GM23248 (cell line): ENCODE results near the gene TEAD4. TPM values are rescaled to one million over a fixed set of nuclear protein-coding genes. Genes with fewer than 3 reads are reported as not detected.
A peak's percentile ranks its signal among the peaks of the same experiment; 100 is the strongest.

Source experiments
- DNase-seq: peaks from one replicate; pipeline ENCODE4 v3.0.0-alpha.2; 2015
- H2AFZ ChIP-seq: fragments of 200-600 bp; sonication (generic); 2 replicates; pipeline ENCODE4 v1.6.1; 2016; ENCODE audit warnings: antibody characterized with exemption
- H3F3A ChIP-seq: fragments of 200-600 bp; sonication (generic); 2 replicates; pipeline ENCODE4 v1.6.1; 2016; ENCODE audit warnings: mild to moderate bottlenecking, antibody characterized with exemption, mixed run types; ENCODE audit not compliant: insufficient read depth
- H3K27ac ChIP-seq: fragments of 200-600 bp; sonication (generic); 2 replicates; pipeline ENCODE4 v1.5.1; 2016; ENCODE audit warnings: mild to moderate bottlenecking
- H3K27me3 ChIP-seq: fragments of 200-600 bp; sonication (generic); replicated peaks from 2 replicates; pipeline ENCODE4 v1.6.1; 2016; ENCODE audit warnings: mild to moderate bottlenecking; ENCODE audit not compliant: insufficient read depth
- H3K36me3 ChIP-seq: fragments of 200-600 bp; sonication (generic); 2 replicates; pipeline ENCODE4 v1.6.1; 2016; ENCODE audit warnings: low read depth, mild to moderate bottlenecking
- H3K4me1 ChIP-seq: fragments of 200-600 bp; sonication (generic); 2 replicates; pipeline ENCODE4 v1.6.1; 2016; ENCODE audit warnings: mild to moderate bottlenecking; ENCODE audit not compliant: insufficient read depth
- H3K4me2 ChIP-seq: fragments of 200-600 bp; sonication (generic); one replicate; pipeline ENCODE4 v1.6.1; 2016; ENCODE audit warnings: mild to moderate bottlenecking; ENCODE audit not compliant: unreplicated experiment
- H3K4me3 ChIP-seq: fragments of 200-600 bp; sonication (generic); 2 replicates; pipeline ENCODE4 v1.5.1; 2016; ENCODE audit warnings: mild to moderate bottlenecking
- H3K79me2 ChIP-seq: fragments of 200-600 bp; sonication (generic); 2 replicates; pipeline ENCODE4 v1.6.1; 2016; ENCODE audit warnings: mild to moderate bottlenecking; ENCODE audit not compliant: insufficient read depth
- H3K9ac ChIP-seq: fragments of 200-600 bp; sonication (generic); 2 replicates; pipeline ENCODE4 v1.6.1; 2016; ENCODE audit warnings: mild to moderate bottlenecking
- H3K9me2 ChIP-seq: fragments of 200-600 bp; sonication (generic); 2 replicates; pipeline ENCODE4 v1.6.1; 2016; ENCODE audit warnings: mixed run types, mild to moderate bottlenecking, moderate library complexity; ENCODE audit not compliant: insufficient read depth
- H3K9me3 ChIP-seq: fragments of 200-600 bp; sonication (generic); one replicate; pipeline ENCODE4 v1.6.1; 2017; ENCODE audit warnings: low read depth
- H4K20me1 ChIP-seq: fragments of 200-600 bp; sonication (generic); 2 replicates; pipeline ENCODE4 v1.6.0; 2016; ENCODE audit not compliant: insufficient read depth
- EZH2 ChIP-seq: fragments of 200-600 bp; sonication (generic); IDR thresholded peaks from 2 replicates; pipeline ENCODE4 v1.6.1; 2018; ENCODE audit warnings: antibody characterized with exemption, mild to moderate bottlenecking; ENCODE audit not compliant: insufficient read depth, poor library complexity, severe bottlenecking
- EZH2phosphoT487 ChIP-seq: fragments of 200-600 bp; sonication (generic); IDR thresholded peaks from 2 replicates; pipeline ENCODE4 v1.6.1; 2018; ENCODE audit warnings: antibody characterized with exemption, moderate library complexity, mild to moderate bottlenecking, low read depth; ENCODE audit not compliant: insufficient read depth
- WGBS, 2 experiments: methylation state at CpG; one replicate each; pipeline ENCODE4 v1.1.6; 2015 to 2017; ENCODE audit warnings: low lambda C conversion rate in 2 of 2, low coverage in 1 of 2; ENCODE audit errors: missing lambda C conversion rate in 2 of 2; 5-methylcytosine and 5-hydroxymethylcytosine counted together
- in situ Hi-C: fragments of 300-500 bp; cut with MboI; formaldehyde crosslinking; loops from 2 replicates; pipeline ENCODE4 v1.15.0; 2020
- polyA plus RNA-seq: library from polyadenylated mRNA; unstranded; fragments of >200 nt; fragmentation: Nextera tagmentation; extraction: Ambion mirVana; gene quantifications from 2 replicates; pipeline ENCODE4 v1.2.1, GENCODE V29; 2016
- total RNA-seq: library from RNA; depleted of rRNA; stranded (reverse); fragments of >200 nt; shearing (Covaris generic); gene quantifications from 2 replicates; pipeline ENCODE4 v1.2.3, GENCODE V29; 2014

TEAD4 gene
- total and polyA plus RNA-seq, 2 experiments from 2014 or later = 13.6 to 13.8 TPM

GRCh38 chr12:3045989-3046388 lies 86.8 kb downstream of the TEAD4 start:
- no peak for DNase-seq
- Histone ChIP-seq H2AFZ (no peak overlapping the region), H3K9ac (no peak overlapping the region), H3K9me2 (no peaks in the 10 kb centered on the region), H3K4me2 (no peak overlapping the region), H3F3A (no peaks in the 10 kb centered on the region), H3K36me3 (no peaks in the 10 kb centered on the region), H3K27me3 (no peaks in the 10 kb centered on the region; the same call in 1 of the 2 replicates), H3K9me3 (no peaks in the 10 kb centered on the region), H3K79me2 (no peaks in the 10 kb centered on the region), H3K4me3 (no peak overlapping the region), H4K20me1 (no peaks in the 10 kb centered on the region), H3K4me1 (no peaks in the 10 kb centered on the region), H3K27ac (no peak overlapping the region)
- 63 to 65% methylated on average over 5 to 7 of the region's 7 CpGs for WGBS, 2 experiments
- TF ChIP-seq EZH2phosphoT487 (no peak), EZH2 (no peak)
- in situ Hi-C loops = no loop called here

GRCh38 chr12:3046441-3047200 lies 87.4 kb downstream of the TEAD4 start:
- Histone ChIP-seq H4K20me1 (no peaks in the 10 kb centered on the region), H3K27ac (no peak overlapping the region), H3K79me2 (no peaks in the 10 kb centered on the region), H3K4me2 (no peak overlapping the region), H3K9ac (no peak overlapping the region), H3K36me3 (no peaks in the 10 kb centered on the region), H3K4me1 (no peaks in the 10 kb centered on the region), H3F3A (no peaks in the 10 kb centered on the region), H3K9me3 (no peaks in the 10 kb centered on the region), H3K27me3 (no peaks in the 10 kb centered on the region; the same call in 1 of the 2 replicates), H3K4me3 (no peak overlapping the region), H2AFZ (no peak overlapping the region), H3K9me2 (no peaks in the 10 kb centered on the region)
- 57 to 60% methylated on average over 17 of the region's 17 CpGs for WGBS, 2 experiments
- peak; percentile 49 for DNase-seq
- in situ Hi-C loops = no loop called here
- no peak for TF ChIP-seq EZH2
- no peak for TF ChIP-seq EZH2phosphoT487

- Histone ChIP-seq H3K27me3 (no peaks in the 10 kb centered on the region; the same call in 1 of the 2 replicates), H3K79me2 (no peaks in the 10 kb centered on the region), H2AFZ (no peak overlapping the region), H3K4me1 (no peaks in the 10 kb centered on the region), H4K20me1 (no peaks in the 10 kb centered on the region), H3K4me3 (no peak overlapping the region), H3K9ac (no peak overlapping the region), H3K4me2 (no peak overlapping the region), H3K27ac (no peak overlapping the region), H3K9me2 (no peaks in the 10 kb centered on the region), H3K9me3 (no peaks in the 10 kb centered on the region), H3F3A (no peaks in the 10 kb centered on the region), H3K36me3 (no peaks in the 10 kb centered on the region)
- TF ChIP-seq EZH2phosphoT487 (no peak), EZH2 (no peak)
- in situ Hi-C loops = no loop called here
- peak; percentile 3 for DNase-seq
- 17 to 23% methylated on average over 8 of the region's 8 CpGs for WGBS, 2 experiments
These were observed 88.8 kb downstream of the TEAD4 start for GRCh38 chr12:3047961-3048360.

- Histone ChIP-seq H3F3A (no peaks in the 10 kb centered on the region), H3K79me2 (no peaks in the 10 kb centered on the region), H3K4me2 (no peak overlapping the region), H3K9me2 (no peaks in the 10 kb centered on the region), H3K27ac (no peak overlapping the region), H3K36me3 (no peaks in the 10 kb centered on the region), H2AFZ (no peak overlapping the region), H3K4me1 (no peaks in the 10 kb centered on the region), H3K9ac (no peak overlapping the region), H3K4me3 (no peak overlapping the region), H3K9me3 (no peaks in the 10 kb centered on the region), H4K20me1 (no peaks in the 10 kb centered on the region), H3K27me3 (no peaks in the 10 kb centered on the region; the same call in 1 of the 2 replicates)
- no peak for DNase-seq
- in situ Hi-C loops = no loop called here
- no peak for TF ChIP-seq EZH2
- TF ChIP-seq EZH2phosphoT487 = no peak
- 76 to 85% methylated on average over 4 of the region's 4 CpGs for WGBS, 2 experiments
These were observed 89.3 kb downstream of the TEAD4 start for GRCh38 chr12:3048540-3048939.
